Measurements from ENCODE around the gene SLC13A3.

SLC13A3 gene

DNA sequence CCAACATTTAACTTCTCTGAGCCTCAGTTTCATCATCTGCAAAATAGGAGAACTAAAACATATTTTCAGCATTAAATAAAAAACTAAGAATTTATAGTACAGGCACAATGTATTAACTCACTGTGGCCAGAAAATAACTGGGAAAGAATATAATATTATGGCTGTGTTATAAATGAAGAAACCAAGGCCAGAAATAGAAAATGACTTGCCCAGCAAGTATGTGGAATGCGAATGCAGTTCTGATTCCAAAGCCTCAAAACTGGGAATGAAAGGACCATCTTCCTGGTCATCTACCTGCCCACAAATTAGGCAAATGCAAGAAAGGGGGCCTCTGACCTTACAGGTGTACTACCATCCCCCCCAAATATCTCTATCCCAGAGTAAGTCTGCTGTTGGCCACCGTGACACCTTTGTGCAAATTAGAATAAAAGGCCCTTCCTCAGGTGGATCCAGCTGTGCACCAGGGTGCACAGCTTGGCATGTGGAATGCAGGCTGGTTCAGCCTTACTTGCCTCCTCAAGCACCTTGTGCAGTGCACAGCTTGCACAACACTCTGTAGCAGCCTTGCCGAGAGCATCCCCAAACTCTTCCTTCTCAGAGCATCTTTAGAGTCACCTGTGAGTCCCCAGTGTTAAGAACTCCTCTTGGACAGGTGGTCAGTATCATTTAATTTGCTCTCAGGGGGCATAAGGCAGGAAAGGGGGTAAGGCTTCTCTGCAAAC is 4.4 kb downstream of the SLC13A3 start:
- no peak overlapping the region for H3K4me3 ChIP-seq (ENCODE audit: low read depth, low read length)
- DNase-seq (ENCODE audit: low read depth) = no peak
- TF ChIP-seq MAX (IDR thresholded peaks at IDR 0.05; ENCODE audit: low read depth, low read length) (no peak), CTCF (IDR thresholded peaks at IDR 0.05; ENCODE audit: low read depth, low read length) (no peak), POLR2A (IDR thresholded peaks at IDR 0.05; ENCODE audit: extremely low read depth, insufficient read length) (no peak), MYC (IDR thresholded peaks at IDR 0.05; ENCODE audit: low read depth, low read length) (no peak)

GRCh38 chr20:46646122-46646521 is 5.1 kb downstream of the SLC13A3 start:
- no peak for DNase-seq (ENCODE audit: low read depth)
- no peak overlapping the region for H3K4me3 ChIP-seq (ENCODE audit: low read depth, low read length)
- TF ChIP-seq MYC (IDR thresholded peaks at IDR 0.05; ENCODE audit: low read depth, low read length) (no peak), POLR2A (IDR thresholded peaks at IDR 0.05; ENCODE audit: extremely low read depth, insufficient read length) (no peak), CTCF (IDR thresholded peaks at IDR 0.05; ENCODE audit: low read depth, low read length) (no peak), MAX (IDR thresholded peaks at IDR 0.05; ENCODE audit: low read depth, low read length) (no peak)

- H3K4me3 ChIP-seq (ENCODE audit: low read depth, low read length) = no peak overlapping the region
- no peak for TF ChIP-seq CTCF (IDR thresholded peaks at IDR 0.05; ENCODE audit: low read depth, low read length)
- TF ChIP-seq MAX (IDR thresholded peaks at IDR 0.05; ENCODE audit: low read depth, low read length) = no peak
- no peak for TF ChIP-seq POLR2A (IDR thresholded peaks at IDR 0.05; ENCODE audit: extremely low read depth, insufficient read length)
- TF ChIP-seq MYC (IDR thresholded peaks at IDR 0.05; ENCODE audit: low read depth, low read length) = no peak
- DNase-seq (ENCODE audit: low read depth) = no peak
Observed at GRCh38 chr20:46644733-46645132, 6.5 kb downstream of the SLC13A3 start.

DNA sequence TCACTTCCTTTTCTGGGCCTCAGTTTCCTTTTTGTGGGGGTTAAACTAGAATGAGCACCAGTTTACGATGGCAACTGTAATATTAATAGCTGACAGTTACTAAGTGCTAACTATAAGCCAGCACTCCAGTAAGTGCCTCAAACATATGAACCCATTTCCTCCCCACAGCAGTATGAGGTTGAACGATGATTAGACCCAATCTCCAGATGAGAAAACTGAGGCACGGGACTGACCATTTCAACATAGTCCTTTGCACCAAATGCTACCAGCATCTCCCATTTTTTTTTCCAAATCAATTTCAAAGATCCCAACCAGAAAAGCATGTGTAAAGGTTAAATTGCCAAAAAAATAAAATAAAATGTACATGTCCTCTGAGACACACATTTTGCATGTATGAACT is 7.1 kb downstream of the SLC13A3 start:
- DNase-seq (ENCODE audit: low read depth) = no peak
- H3K4me3 ChIP-seq (ENCODE audit: low read depth, low read length) = no peak overlapping the region

DNA sequence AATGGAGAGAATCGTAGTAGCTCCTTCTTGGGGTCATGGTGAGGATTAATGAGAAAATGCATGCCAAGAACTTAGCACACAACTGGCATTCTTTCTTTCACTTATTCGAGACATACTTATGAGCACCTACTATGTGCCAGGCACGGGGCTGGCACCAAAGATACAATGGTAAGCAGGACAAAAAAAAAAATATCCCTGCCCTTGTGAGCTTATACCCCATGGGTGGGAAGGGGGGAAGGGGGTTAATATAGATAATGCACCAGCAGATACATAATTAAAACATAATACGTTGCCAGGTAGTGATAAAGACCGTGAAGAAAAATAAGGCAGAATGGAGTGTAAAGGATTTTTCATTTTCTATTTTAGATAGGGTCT is 8.3 kb downstream of the SLC13A3 start:
- DNase-seq (ENCODE audit: low read depth) = no peak
- TF ChIP-seq POLR2A (IDR thresholded peaks at IDR 0.05; ENCODE audit: extremely low read depth, insufficient read length) = no peak
- no peak for TF ChIP-seq CTCF (IDR thresholded peaks at IDR 0.05; ENCODE audit: low read depth, low read length)
- no peak for TF ChIP-seq MAX (IDR thresholded peaks at IDR 0.05; ENCODE audit: low read depth, low read length)
- TF ChIP-seq MYC (IDR thresholded peaks at IDR 0.05; ENCODE audit: low read depth, low read length) = no peak
- H3K4me3 ChIP-seq (ENCODE audit: low read depth, low read length) = no peak overlapping the region

More for the DNA sequence above, 7.1 kb downstream of the SLC13A3 start:
- TF ChIP-seq CTCF (IDR thresholded peaks at IDR 0.05; ENCODE audit: low read depth, low read length) (no peak), POLR2A (IDR thresholded peaks at IDR 0.05; ENCODE audit: extremely low read depth, insufficient read length) (no peak), MAX (IDR thresholded peaks at IDR 0.05; ENCODE audit: low read depth, low read length) (no peak), MYC (IDR thresholded peaks at IDR 0.05; ENCODE audit: low read depth, low read length) (no peak)

Data from NB4 (cell line).